NCI-H1694 (cell line): ENCODE data around the gene ZRANB1.

Experiments used
- DNase-seq: peaks from one replicate; lab custom pipeline; 2025; lab: John Stamatoyannopoulos, UW

ZRANB1 gene

GRCh38 chr10:124921261-124921660 is 20.7 kb upstream of the ZRANB1 start:
- DNase-seq: no peak

- no peak for DNase-seq
These were observed 18.2 kb upstream of the ZRANB1 start for GRCh38 chr10:124923684-124924083.

GRCh38 chr10:124926548-124926947 is 15.4 kb upstream of the ZRANB1 start:
- DNase-seq: no peak

- DNase-seq: no peak
These were observed 13.8 kb upstream of the ZRANB1 start for GRCh38 chr10:124928087-124928486.

GRCh38 chr10:124928545-124928944 is 13.4 kb upstream of the ZRANB1 start:
- DNase-seq: no peak

GRCh38 chr10:124935946-124936345 is 6.0 kb upstream of the ZRANB1 start:
- DNase-seq: no peak

- DNase-seq: no peak
These were observed 5.1 kb upstream of the ZRANB1 start for GRCh38 chr10:124936813-124937212.

GRCh38 chr10:124939290-124939689 is 2.6 kb upstream of the ZRANB1 start:
- DNase-seq: no peak

- DNase-seq: no peak
These were observed 620 bp downstream of the ZRANB1 start for GRCh38 chr10:124942317-124943169.

- DNase-seq: no peak
These were observed 1.6 kb downstream of the ZRANB1 start for GRCh38 chr10:124943301-124944092.

GRCh38 chr10:124944982-124945381 is 3.1 kb downstream of the ZRANB1 start:
- no peak for DNase-seq

GRCh38 chr10:124946945-124947344 is 5.0 kb downstream of the ZRANB1 start:
- no peak for DNase-seq

- no peak for DNase-seq
These were observed 7.6 kb downstream of the ZRANB1 start for GRCh38 chr10:124949543-124949942.

- DNase-seq: no peak
These were observed 10.2 kb downstream of the ZRANB1 start for GRCh38 chr10:124952123-124952522.

GRCh38 chr10:124953421-124953820 is 11.5 kb downstream of the ZRANB1 start:
- no peak for DNase-seq

GRCh38 chr10:124955243-124955642 is 13.3 kb downstream of the ZRANB1 start:
- no peak for DNase-seq

GRCh38 chr10:124955868-124956267 is 13.9 kb downstream of the ZRANB1 start:
- no peak for DNase-seq

GRCh38 chr10:124956764-124957163 is 14.8 kb downstream of the ZRANB1 start:
- DNase-seq: no peak

- no peak for DNase-seq
These were observed 15.6 kb downstream of the ZRANB1 start for GRCh38 chr10:124957404-124957947.

GRCh38 chr10:124959564-124959963 is 17.6 kb downstream of the ZRANB1 start:
- DNase-seq: no peak

GRCh38 chr10:124961248-124961570 is 19.3 kb downstream of the ZRANB1 start:
- no peak for DNase-seq

- DNase-seq: no peak
These were observed 20.5 kb downstream of the ZRANB1 start for GRCh38 chr10:124962421-124962820.
